GM12891 (cell line): ENCODE data around the gene EXOC4.

Source experiments
- DNase-seq: peaks from one replicate; pipeline ENCODE4 v3.0.0; 2011; ENCODE audit warnings: low spot score; ENCODE audit not compliant: insufficient read length
- FAIRE-seq: peaks from 2 replicates; lab custom pipeline; 2011; peaks lifted over from hg19 to GRCh38; lab: Jason Lieb, UNC
- PAX5 ChIP-seq: IDR thresholded peaks from 2 replicates; pipeline ENCODE4 v1.6.1; 2011; ENCODE audit warnings: low read length, moderate library complexity, mild to moderate bottlenecking; ENCODE audit not compliant: insufficient read depth, severe bottlenecking
- POLR2A ChIP-seq: IDR thresholded peaks from 2 replicates; pipeline ENCODE4 v1.6.1; 2011; ENCODE audit warnings: low read depth, low read length, control low read depth
- POLR2AphosphoS5 ChIP-seq: IDR thresholded peaks from 2 replicates; pipeline ENCODE4 v1.6.1; 2011; ENCODE audit warnings: low read depth, low read length, control low read depth
- POU2F2 ChIP-seq: IDR thresholded peaks from 2 replicates; pipeline ENCODE4 v1.6.1; 2011; ENCODE audit warnings: low read depth, mild to moderate bottlenecking, control low read depth, low read length, moderate library complexity
- SPI1 ChIP-seq: IDR thresholded peaks from 2 replicates; pipeline ENCODE4 v1.6.1; 2011; ENCODE audit warnings: low read depth, low read length, control low read depth
- TAF1 ChIP-seq: IDR thresholded peaks from 2 replicates; pipeline ENCODE4 v1.6.1; 2011; ENCODE audit warnings: low read depth, low read length, control low read depth

The EXOC4 gene

GRCh38 chr7:133401225-133401624 is 148.3 kb downstream of the EXOC4 start:
- FAIRE-seq (no peak), DNase-seq (no peak)
- TF ChIP-seq POLR2AphosphoS5: no peak
- TF ChIP-seq PAX5: no peak
- no peak for TF ChIP-seq TAF1
- no peak for TF ChIP-seq POLR2A
- TF ChIP-seq POU2F2: no peak
- TF ChIP-seq SPI1: no peak

GRCh38 chr7:133408212-133408611 is 155.3 kb downstream of the EXOC4 start:
- FAIRE-seq: peak; percentile 62
- no peak for DNase-seq
- TF ChIP-seq POLR2A (no peak), TAF1 (no peak), PAX5 (no peak), POU2F2 (no peak), POLR2AphosphoS5 (no peak), SPI1 (no peak)

- FAIRE-seq: no peak
Observed at GRCh38 chr7:133409421-133409820, 156.5 kb downstream of the EXOC4 start.

GRCh38 chr7:133409966-133410365 is 157.1 kb downstream of the EXOC4 start:
- TF ChIP-seq SPI1 (no peak), POU2F2 (no peak), POLR2AphosphoS5 (no peak), TAF1 (no peak), PAX5 (no peak), POLR2A (no peak)
- DNase-seq: no peak
- FAIRE-seq: no peak

More at GRCh38 chr7:133409421-133409820, 156.5 kb downstream of the EXOC4 start:
- no peak for DNase-seq
- TF ChIP-seq POLR2AphosphoS5 (no peak), POLR2A (no peak), TAF1 (no peak), SPI1 (no peak), POU2F2 (no peak), PAX5 (no peak)

GRCh38 chr7:133411395-133411794 is 158.5 kb downstream of the EXOC4 start:
- FAIRE-seq (no peak), DNase-seq (no peak)

GRCh38 chr7:133412942-133413341 is 160.1 kb downstream of the EXOC4 start:
- TF ChIP-seq POLR2AphosphoS5: no peak
- TF ChIP-seq POLR2A: no peak
- TF ChIP-seq SPI1: no peak
- TF ChIP-seq POU2F2: no peak
- no peak for TF ChIP-seq PAX5
- no peak for TF ChIP-seq TAF1

More at GRCh38 chr7:133411395-133411794, 158.5 kb downstream of the EXOC4 start:
- TF ChIP-seq POLR2A (no peak), POLR2AphosphoS5 (no peak), TAF1 (no peak), SPI1 (no peak), PAX5 (no peak), POU2F2 (no peak)

GRCh38 chr7:133419041-133419440 is 166.2 kb downstream of the EXOC4 start:
- DNase-seq (no peak), FAIRE-seq (no peak)
- TF ChIP-seq POLR2AphosphoS5: no peak
- no peak for TF ChIP-seq PAX5

More at GRCh38 chr7:133412942-133413341, 160.1 kb downstream of the EXOC4 start:
- no peak for DNase-seq
- no peak for FAIRE-seq

GRCh38 chr7:133423618-133424017 is 170.7 kb downstream of the EXOC4 start:
- DNase-seq (no peak), FAIRE-seq (no peak)
- TF ChIP-seq PAX5: no peak
- TF ChIP-seq POLR2A: no peak
- no peak for TF ChIP-seq POU2F2
- TF ChIP-seq TAF1: no peak
- no peak for TF ChIP-seq SPI1
- TF ChIP-seq POLR2AphosphoS5: no peak

- DNase-seq: no peak
- TF ChIP-seq TAF1 (no peak), POU2F2 (no peak), POLR2A (no peak), POLR2AphosphoS5 (no peak), SPI1 (no peak), PAX5 (no peak)
- FAIRE-seq: no peak
Observed at GRCh38 chr7:133428326-133428725, 175.4 kb downstream of the EXOC4 start.

- FAIRE-seq: no peak
- TF ChIP-seq PAX5: no peak
- no peak for TF ChIP-seq SPI1
- TF ChIP-seq POU2F2: no peak
- TF ChIP-seq POLR2A: no peak
- TF ChIP-seq POLR2AphosphoS5: no peak
- TF ChIP-seq TAF1: no peak
Observed at GRCh38 chr7:133428876-133429275, 176.0 kb downstream of the EXOC4 start.

More at GRCh38 chr7:133428876-133429275, 176.0 kb downstream of the EXOC4 start:
- DNase-seq: no peak
